ENCODE results near the gene SEZ6.

Gene SEZ6

DNA sequence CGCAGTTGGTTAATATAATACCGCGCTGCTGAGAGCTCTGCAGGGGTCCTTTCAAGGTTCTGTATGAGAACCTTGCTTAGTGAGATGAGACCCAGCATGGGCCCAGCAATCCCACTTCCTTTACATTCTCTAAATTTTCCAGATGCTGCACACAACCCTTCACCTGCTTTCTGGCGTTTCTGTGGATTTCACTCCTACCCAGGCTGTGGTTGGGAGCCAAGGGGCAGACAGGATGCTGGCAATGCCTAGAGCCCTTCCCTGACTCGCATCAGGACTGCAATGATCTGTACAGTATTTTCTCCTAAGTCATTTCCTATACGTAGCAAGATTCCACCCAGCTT is 27.0 kb upstream of the SEZ6 start:
- no peak for DNase-seq

DNA sequence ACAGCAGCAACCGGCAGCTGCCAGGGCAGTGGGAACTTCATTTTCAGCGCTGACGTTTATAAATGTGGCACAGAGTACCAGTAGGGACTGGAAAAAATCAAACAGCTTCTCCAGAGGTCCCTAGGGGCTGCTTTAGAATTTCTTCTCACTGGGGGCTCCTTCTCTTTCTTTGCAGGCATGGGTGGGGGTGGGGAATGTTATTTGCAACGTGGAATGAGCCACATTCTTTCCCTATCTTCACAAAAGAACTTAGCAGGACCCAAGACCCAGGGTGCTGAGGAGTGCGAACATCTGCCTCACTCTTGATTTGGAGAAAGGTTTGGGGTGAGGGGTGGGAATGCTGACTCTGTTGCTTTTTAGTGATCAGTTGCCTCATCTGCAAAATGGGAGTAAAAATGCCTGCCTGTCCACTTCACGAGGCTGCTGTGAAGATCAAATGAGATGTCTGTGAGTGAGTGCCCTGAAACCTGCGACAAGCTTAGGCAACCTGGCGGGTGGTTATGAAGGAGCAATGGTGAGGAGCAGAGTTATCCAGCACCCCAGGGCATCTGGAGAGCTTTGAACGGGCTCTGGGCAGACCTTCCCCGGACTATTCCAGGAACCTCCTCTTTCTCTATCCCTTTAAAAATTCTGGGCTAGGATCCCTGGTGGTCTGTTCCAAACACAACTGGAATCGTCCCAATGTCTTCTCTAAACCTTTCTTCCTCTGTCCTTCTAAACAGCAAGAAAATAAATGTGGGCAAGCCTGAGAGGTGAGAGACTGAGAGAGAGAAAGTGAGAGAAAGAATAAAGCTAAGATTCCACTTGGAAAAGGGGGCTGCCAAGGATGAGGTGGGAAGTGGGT is 26.4 kb upstream of the SEZ6 start:
- no peak for DNase-seq

DNA sequence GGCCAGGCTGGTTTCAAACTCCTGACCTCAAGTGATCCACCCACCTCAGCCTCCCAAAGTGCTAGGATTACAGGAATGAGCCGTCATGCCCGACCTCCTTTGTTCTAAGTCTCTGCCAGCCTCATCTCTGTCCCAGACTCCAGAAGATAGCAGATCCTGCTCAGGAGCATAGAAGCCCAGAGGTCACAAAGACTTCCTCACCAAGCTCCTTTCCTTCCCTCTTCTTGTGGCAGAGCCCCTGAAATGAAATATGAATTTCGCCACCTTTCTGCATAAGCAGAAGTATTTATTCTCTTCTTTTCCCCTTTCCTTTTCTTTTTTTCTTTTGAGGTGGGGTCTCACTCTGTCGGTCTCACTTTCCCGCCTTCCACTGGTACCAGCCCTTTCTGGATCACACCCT is 25.7 kb upstream of the SEZ6 start:
- DNase-seq: no peak

DNA sequence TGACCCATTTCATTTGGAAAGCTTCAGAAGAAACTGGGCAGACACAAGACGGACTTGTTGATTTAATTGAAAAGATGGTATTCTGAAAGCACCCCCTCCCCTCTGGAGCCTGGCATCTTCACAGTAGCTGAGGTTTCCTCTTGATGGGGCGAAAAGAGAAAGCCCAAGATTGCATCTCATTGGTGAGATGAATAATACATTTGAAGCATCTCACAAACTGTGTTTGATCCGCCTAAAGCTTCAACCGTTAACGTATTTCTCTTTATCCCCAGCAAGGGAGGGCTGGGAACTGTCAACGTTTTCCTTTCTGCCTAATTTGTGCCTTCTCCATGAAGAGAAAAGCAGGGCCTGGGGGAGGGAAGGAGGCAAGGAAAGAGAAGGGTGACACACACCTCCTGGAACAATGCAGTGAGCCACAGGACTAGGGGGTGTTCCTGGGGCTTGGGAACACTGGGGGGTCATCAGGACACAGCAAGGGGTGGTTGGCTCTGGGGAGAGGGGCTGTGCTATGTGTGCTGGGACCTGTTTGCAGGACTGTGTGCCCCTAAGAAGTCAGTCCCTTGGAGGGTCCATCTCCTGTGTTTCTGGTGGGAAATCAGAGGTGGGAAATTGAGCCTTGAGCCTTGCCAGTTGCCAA is 18.6 kb upstream of the SEZ6 start:
- no peak for DNase-seq

DNA sequence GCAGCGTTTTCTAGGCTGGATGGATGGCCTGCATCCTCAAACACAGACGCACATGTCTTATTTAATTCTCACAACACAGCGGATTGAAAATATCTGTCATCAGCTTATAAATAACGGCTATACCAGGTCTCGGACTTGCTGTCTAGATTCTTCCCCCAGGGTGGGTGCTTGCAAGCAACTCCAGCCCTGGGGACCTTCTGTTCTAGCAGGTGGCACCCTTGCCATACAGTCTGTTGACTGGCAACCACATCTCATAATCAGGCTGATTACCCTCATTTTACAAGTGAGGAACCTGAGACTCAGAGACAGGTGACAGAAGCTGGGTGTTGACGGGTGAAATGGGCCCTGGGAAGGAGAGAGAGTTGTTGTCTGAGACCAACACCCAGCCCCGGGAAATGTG is 16.2 kb upstream of the SEZ6 start:
- DNase-seq: no peak

DNA sequence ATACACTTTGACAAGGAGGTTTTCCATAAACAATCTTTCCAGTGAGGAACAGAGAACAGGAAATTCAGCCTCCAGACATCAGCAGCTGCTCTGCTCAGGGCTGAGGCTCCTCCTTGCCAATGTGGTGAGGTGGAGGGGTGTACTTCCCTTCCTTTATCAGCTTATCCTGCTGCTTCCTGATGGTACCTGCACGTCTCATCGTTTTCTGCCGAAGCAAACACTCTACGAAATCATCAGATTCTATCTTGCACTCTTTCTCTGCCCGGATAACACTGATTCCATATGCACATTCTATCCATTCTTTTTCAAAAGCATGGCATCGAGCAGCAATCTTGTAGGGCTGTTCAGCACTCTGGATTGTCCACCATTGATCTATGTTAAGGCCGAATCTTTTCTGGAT is 15.4 kb upstream of the SEZ6 start:
- no peak for DNase-seq

DNA sequence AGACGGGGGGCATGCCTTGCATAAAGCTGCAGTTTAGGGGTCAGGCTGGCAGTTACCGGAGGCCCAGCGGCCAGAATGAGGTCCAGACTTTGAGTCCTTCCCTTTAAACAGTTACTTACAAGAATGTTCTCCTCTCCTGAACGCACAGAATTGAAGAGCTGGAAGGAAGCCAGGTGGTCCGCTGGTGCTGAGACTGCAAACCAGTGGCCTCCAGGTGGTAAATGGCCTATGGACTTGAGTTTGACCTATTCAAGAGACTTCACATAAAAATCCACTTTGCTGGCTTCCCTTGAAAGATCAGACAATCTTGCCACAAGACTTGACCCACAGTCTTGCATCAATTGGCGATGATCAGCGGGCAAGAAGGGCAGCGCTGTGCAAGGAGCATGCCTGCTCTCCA is 14.7 kb upstream of the SEZ6 start:
- DNase-seq: no peak

DNA sequence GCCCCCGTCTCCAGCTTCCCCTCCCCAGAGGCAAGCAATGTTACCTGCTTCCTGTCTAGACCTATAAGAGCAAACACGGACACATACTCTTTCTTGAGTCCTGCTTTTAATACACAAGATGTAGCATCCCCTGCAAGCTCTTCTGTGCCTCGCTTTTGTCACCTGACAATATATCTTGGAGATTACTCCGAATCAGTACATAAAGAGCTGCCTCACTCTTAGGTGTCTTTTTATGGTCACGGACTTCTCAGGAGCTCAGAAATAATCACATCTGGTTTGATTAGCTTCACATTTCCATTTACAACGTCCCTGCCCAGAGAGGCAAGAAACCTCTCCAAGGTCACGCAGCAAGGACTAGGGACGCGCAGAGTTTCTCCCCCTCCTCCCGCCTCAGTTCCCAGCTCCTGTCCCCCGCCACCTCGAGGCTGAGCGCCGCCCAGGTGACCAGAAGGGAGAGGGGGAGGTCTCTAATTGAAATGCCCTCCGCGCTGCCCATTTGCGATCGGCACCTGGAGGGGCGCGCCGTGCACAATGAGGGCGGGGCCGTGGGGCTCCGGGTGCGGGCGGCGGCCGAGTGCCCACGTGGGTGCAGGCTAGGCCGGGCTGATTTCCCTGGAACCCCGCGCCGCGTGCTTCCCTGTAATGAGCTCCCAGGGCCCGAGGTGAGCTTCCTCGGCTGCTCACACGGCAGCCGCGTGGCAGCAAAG is 13.8 kb upstream of the SEZ6 start:
- DNase-seq: no peak

DNA sequence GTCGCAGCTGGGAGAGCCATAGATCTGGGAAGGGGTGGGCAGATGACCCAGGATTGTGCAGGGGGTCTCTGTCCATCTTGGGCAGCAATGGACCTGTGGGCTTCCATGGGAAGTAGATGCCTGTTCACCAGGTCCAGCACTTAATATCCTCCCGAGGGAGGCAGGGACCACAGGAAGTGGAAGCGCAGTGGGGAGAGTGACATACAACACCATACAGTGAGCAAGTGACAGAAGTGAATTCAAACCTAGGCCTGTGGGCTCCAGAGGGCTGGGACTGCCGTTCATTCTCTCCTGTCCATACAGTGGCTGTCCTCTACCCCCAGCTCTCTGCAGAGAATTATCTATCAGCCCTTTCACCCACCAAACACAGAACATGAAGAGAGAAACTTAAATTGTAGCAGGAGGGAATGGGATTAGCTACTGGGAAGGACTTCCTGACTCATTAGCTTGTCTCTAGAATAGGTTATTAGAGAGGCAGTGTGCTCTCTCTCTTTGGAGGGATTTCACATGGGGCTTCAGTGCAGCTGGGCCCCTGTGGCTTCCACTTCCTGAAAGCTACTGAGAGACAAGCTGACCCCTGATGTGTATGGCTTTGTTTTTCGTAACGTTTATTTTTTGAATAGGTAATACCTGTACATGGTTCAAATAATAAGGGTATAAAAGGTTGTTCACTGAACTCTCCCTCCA is 13.1 kb upstream of the SEZ6 start:
- DNase-seq: no peak

DNA sequence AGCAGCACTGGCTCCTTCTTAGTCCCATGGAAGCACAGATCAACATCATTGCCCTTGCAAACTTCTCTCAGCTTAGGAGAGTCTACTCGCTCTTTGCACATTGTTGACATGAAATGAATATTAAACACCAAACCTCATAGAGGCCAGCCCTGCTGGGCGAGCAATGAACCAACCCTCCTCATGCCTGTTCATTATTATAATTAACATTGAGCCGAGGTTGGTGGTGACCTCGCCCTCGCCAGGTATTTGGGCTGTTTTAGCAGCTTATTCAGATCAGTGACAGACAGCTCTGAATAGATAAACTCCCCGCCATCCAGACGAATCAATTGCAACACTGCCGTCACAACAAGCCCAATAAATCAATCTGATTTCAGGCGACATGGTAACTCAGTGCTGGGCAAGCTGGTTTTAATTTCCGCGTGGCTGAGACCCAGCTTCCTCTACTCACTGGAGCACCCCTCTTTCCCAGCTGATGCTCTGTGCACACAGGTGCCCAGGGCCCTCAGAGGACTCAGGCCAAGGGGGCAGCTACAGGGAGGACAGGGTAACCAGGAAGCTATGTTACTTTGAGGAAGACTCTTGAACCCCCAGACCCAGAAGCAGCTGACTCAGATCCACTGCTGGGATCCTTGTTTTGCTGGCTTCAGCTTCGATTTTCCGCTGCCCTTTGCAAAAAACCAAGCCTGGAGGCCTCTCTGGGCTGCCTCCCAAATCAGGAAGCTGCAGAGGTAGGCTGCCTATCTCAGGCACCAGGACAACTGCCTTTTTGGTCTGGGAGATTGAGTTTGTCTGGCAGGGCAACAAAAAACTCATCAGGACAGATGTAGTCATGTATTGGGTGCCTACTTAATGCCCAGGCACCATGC is 10.7 kb upstream of the SEZ6 start:
- no peak for DNase-seq

DNA sequence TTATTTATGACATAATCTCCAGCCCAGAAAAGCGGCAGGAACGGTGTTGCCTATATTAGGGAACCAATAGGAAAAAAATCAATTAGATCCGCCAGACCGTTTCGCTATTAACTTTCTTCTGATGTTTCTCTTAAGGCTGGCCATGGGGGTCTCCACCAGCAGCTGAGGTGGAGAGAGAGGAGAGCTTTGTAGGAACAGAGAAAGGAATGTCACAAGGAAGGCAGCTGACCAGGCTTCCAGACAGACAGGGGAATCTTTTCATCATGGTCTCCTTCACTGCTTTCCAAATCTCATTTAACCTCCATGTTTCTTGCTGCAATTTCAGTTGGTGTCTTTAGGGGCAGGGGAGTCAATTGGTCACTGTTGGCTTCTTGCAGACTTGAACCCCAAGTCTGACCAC is 8.9 kb upstream of the SEZ6 start:
- no peak for DNase-seq

DNA sequence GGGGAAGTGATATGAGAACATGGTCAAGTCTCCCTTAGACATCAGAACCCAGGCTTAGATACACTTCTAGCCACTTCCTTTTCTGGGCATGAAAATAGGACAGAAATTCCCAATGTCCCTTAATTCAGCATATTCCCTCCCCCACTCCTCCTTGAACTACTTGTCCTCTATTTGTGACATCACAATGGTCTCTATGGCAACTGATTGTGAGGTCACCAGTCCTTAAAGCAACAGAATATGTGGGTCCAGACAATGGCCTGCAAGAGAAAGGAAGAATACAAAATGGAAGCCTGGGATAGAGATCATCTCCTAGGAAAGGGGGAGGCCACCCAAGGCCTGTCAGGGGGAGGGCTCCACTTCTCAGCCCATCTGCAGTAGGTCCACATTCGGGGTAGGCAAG is 6.7 kb upstream of the SEZ6 start:
- no peak for DNase-seq

DNA sequence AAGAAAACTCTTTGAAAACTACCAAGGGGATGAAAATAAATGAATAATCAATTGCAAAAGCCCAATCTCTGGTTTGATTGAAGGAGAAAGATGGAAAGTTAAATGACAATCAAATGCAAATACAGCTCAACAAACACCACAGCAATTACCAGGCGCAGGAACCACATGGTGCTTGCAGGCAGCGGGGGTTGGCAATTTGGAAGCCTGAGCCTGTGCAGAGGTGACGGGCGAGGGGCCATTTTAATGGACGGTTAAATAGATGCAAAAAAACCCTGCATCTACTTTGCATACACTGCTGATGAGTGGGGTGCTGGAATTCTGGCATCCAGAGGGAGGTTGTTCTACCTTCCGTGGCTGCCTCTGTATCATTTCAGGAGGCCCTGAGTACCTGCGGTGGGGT is 4.8 kb upstream of the SEZ6 start:
- no peak for DNase-seq

DNA sequence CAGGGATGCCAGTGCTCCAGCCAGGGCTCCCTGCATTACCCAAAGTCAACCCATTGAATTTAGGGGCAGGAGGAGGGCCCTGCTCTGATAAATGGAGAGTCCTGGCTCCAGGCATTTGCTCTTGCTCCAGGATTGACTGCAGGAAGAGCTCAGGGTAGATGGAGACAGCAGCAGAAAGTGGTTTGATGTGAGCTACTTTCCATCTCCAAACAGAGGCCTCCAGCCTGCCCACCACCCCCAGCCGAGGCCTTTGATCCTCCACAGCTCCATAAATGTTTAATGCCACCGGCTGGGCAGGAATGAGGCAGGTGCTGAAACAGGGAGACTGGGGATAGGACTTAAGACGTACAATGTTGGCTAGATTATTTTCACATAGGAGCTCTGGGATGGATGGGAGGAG is 4.3 kb upstream of the SEZ6 start:
- no peak for DNase-seq

DNA sequence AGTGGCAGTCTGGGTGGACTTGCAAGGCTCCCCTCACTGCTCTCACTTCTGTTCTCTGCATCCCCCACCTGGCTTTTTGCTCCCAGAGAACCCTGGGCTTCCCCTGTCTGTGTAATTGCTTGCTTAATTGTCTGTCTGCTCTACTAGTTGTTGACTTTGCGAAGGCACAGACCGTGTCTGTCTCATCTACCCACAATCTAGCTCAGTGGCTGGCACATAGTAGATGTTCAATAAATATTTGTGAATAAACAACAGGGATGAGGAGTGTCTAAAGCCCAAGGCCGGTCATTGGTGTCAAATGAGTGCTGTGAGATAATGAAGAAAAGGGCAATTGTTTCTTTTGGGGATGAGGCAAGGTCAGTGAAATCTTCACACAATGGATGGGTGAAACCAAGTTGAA is 2.8 kb upstream of the SEZ6 start:
- DNase-seq: no peak

DNA sequence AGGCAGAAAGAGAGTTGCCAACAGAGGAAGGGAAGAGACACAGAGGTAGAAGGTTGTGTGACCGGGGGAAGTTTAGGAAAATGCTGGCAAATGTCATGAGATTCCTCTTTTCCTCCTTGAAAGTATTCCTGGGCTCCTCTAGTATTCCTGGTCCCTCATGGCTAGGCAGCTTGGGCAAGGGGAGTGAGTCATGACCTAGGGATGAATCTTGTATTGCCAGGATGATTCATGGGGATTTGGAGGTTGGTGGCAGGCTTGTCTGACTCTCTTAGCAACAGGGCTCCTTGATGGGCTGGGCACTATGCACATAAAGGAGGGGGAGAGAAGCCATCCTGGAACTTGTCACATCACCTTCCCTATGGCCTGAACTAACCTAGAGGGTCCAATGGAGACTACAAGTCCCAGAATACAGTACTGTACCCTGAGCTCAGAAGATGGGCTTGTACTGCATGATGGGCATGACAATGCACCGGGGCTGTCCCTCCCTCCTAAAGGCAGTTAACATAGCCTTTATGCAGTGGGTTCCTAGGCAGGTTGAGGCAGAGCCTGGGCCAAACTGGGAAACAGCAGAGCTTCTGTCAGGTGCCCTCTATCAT is 2.1 kb upstream of the SEZ6 start:
- DNase-seq: no peak

DNA sequence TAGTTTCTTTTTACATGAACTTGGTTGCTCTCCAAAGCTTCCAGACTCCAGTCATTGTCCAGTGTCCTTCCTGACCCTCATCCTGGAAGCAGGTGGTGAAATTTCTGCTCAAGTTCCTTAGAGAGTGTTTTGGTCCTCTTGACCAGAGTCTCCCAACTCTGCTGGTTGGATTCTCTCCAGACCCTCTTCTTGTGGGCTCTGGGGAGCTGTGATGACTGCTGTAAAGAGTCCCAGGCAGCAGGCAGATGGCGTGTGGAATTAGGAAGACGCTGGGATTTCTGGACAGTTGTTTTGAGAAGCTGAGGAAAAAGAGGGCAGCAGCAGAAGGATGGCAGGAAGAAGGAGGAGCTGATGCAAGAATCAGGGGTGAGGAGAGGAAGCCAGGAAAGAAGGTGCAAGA is 1.6 kb upstream of the SEZ6 start:
- no peak for DNase-seq

DNA sequence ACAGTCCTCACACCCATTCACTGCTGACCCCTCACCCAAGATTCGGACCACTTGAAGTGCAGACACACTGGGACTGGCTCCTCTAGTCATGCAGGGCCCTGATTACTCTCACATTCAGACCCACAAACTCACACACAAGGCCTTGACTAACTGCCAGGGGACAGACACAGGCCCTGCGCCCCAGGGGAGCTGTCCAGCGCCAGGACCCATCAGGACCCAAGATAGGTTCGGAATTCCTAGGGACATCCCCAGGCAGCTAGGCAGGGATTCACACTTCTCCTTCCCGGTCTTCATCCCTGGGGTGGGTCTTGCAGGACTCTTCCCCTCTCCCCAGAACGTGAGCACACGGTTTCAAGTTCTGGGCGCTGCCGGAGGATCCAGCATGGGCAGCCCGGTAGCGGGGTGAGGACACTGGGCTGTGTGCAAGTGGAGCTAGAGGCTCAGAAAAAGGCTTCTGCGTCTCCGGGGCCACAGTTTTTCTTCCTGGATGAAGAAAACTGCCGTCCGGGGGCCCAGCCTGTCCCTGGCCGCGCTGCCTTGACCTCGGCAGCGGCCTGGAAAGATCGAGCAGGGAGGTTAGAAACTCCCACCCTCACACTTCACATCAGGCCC is 1.6 kb downstream of the SEZ6 start:
- no peak for DNase-seq

DNA sequence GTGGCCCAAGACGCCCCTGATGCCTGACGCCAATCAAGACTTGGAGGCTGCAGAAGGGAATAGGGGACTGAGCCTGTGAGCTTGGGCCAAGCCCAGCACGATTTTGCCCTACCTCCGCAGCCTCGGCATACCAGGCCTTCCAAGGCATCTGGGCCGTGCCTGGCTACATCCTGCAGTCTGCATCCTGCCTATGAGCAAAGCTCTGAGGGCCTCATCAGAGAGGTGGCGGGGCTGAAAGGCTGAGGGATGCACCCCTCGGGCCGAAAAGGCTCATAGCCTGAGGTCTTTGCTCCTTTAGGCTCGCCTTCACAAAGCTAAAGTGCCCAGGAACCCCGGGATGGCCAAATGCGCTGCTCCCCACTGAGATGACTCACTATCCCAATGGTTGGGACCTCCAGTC is 2.5 kb downstream of the SEZ6 start:
- no peak for DNase-seq

DNA sequence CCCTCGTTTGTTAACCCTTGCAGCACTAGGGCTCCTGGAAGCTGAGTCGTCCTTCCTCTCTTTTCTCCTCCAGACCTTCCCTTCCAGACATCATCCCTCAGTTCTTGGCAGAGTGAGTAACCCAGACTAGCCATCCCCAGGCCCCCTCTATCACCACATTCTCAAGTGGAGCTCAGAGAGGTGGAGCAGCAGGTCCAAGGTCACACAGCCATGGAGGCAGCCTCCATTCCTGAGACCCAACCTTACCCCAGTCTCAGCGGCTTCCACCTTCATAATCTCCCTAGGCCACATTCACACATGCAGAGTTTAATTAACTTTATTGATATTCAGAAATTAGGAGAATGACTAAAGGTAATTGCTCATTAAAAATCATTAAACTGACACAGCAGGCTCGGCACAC is 3.0 kb downstream of the SEZ6 start:
- no peak for DNase-seq

DNA sequence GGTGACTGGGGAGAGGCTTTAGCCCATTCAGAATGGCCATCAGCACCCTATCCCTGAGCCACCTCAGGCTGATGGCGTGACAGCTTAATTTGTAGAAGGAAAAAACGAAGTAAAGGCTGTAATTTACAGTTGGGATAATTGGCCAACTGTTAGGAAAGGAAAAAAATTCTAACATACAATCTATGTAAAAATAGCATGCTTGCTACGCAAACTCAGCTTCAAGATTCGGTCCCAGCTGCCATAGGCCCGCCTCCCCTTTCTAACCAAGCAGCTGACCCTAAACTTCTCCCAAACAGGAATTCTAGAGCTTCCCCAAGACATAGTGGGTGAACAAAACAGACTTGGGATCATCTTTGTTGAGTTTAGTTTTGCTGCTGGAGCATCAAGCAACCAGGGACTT is 4.9 kb downstream of the SEZ6 start:
- no peak for DNase-seq

DNA sequence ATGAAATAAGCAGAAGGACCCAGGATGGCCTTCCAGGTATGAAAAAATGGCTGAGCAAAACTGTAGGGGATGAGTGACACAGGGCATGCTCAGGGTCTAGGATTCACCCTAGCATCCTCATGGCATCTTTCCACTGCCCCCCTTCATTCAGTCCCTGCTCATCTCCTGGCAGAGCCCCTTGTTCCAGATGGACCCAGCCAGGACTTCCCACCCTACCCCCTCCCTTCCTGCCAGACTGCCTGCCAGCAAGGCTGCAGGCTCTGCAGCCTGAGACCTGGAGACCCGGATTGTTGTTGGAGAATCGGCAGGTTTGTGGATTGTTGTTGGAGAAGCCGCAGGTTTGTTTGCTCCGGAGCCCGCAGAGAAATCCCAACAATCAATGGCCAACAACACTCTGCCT is 6.6 kb downstream of the SEZ6 start:
- DNase-seq: no peak
